Astrocyte (in vitro differentiated cells and primary cell): Measurements from ENCODE around the gene PKD1L1.

Experiments used
- CTCF ChIP-seq: IDR thresholded peaks from 2 replicates; pipeline ENCODE4 v1.5.1; 2011; ENCODE audit warnings: low read depth, mild to moderate bottlenecking, inconsistent platforms, low read length, moderate library complexity; ENCODE audit not compliant: insufficient read depth
- EZH2 ChIP-seq: IDR thresholded peaks from 2 replicates; pipeline ENCODE4 v1.6.1; 2012; ENCODE audit warnings: mild to moderate bottlenecking, low read length, inconsistent platforms; ENCODE audit not compliant: insufficient read depth

GRCh38 chr7:47819607-47819920, 128.7 kb downstream of the PKD1L1 start:
- TF ChIP-seq CTCF (no peak), EZH2 (no peak)
